CD14-positive monocyte (primary cell): ENCODE results near the gene FAM83F. TPM values are rescaled to one million over a fixed set of nuclear protein-coding genes. Genes with fewer than 3 reads are reported as not detected.

Source experiments
- DNase-seq, 3 donors: peaks; one replicate each; pipeline ENCODE4 v3.0.0-alpha.2; 2011 to 2022
- H2AFZ ChIP-seq: 2 replicates; pipeline ENCODE4 v1.6.0; 2012; ENCODE audit warnings: mild to moderate bottlenecking, low read depth, low read length, inconsistent platforms; ENCODE audit not compliant: insufficient read depth, poor library complexity, severe bottlenecking
- H3K27ac ChIP-seq, 2 donors: 1 replicate in 1 of 2; 2 replicates in 1 of 2; pipeline ENCODE4 v1.5.1; 2012 to 2013; ENCODE audit warnings: low read length in 2 of 2, control low read depth in 1 of 2, inconsistent platforms in 1 of 2, low read depth in 1 of 2, mild to moderate bottlenecking in 1 of 2
- H3K27me3 ChIP-seq, 2 donors: one replicate each; pipeline versions ENCODE4 v1.6.0 to v1.6.1; 2011 to 2013; ENCODE audit warnings: low read length in 2 of 2; ENCODE audit not compliant: control insufficient read depth in 2 of 2, insufficient read depth in 2 of 2
- H3K36me3 ChIP-seq, 2 donors: replicated peaks in 1 of 2; 1 replicate in 1 of 2; 2 replicates in 1 of 2; pipeline versions ENCODE4 v1.5.1 to v1.6.1; 2012 to 2013; ENCODE audit warnings: low read length in 2 of 2, control low read depth in 1 of 2, inconsistent platforms in 1 of 2, mild to moderate bottlenecking in 1 of 2; ENCODE audit not compliant: insufficient read depth in 2 of 2, control insufficient read depth in 1 of 2
- H3K4me1 ChIP-seq, 2 donors: 1 replicate in 1 of 2; 2 replicates in 1 of 2; pipeline versions ENCODE4 v1.5.1 to v1.6.1; 2012 to 2013; ENCODE audit warnings: low read length in 2 of 2, control low read depth in 1 of 2, inconsistent platforms in 1 of 2, mild to moderate bottlenecking in 1 of 2, moderate library complexity in 1 of 2; ENCODE audit not compliant: insufficient read depth in 2 of 2, control insufficient read depth in 1 of 2
- H3K4me2 ChIP-seq: replicated peaks from 2 replicates; pipeline ENCODE3; 2012; ENCODE audit warnings: low read length, moderate library complexity, mild to moderate bottlenecking; ENCODE audit not compliant: poor library complexity, severe bottlenecking; ENCODE audit errors: extremely low read depth
- H3K4me3 ChIP-seq, 3 experiments: fragments of 200-600 bp in 1 of 3; sonication (generic) in 1 of 3; replicated peaks in 1 of 3; 1 replicate in 2 of 3; 2 replicates in 1 of 3; pipeline ENCODE4 v1.5.1; 2011 to 2013; ENCODE audit warnings: low read length in 3 of 3, mild to moderate bottlenecking in 3 of 3, control low read depth in 2 of 3, low read depth in 2 of 3, inconsistent platforms in 1 of 3, moderate library complexity in 1 of 3
- H3K79me2 ChIP-seq: 2 replicates; pipeline ENCODE4 v1.6.0; 2012; ENCODE audit warnings: mild to moderate bottlenecking, control low read depth, inconsistent platforms, low read length, moderate library complexity; ENCODE audit not compliant: insufficient read depth
- H3K9ac ChIP-seq: 2 replicates; pipeline ENCODE4 v1.6.0; 2017; ENCODE audit warnings: low read length, mild to moderate bottlenecking; ENCODE audit not compliant: insufficient read depth, poor library complexity, severe bottlenecking
- H3K9me3 ChIP-seq, 2 donors: replicated peaks in 1 of 2; 1 replicate in 1 of 2; 2 replicates in 1 of 2; pipeline versions ENCODE4 v1.5.1 to v1.6.1; 2012 to 2013; ENCODE audit warnings: low read length in 2 of 2, control low read depth in 1 of 2; ENCODE audit not compliant: control insufficient read depth in 1 of 2, insufficient read depth in 1 of 2
- H4K20me1 ChIP-seq: 2 replicates; pipeline ENCODE4 v1.6.0; 2012; ENCODE audit warnings: mild to moderate bottlenecking, low read length, control low read depth, moderate library complexity; ENCODE audit not compliant: insufficient read depth
- H3K27ac Mint-ChIP-seq, 7 donors: one replicate each; pipeline ENCODE4 v1.8.0; 2020; ENCODE audit warnings: mild to moderate bottlenecking in 7 of 7, mixed read lengths in 7 of 7, moderate library complexity in 6 of 7, inconsistent platforms in 2 of 7
- H3K27me3 Mint-ChIP-seq, 3 donors: one replicate each; pipeline ENCODE4 v1.8.0; 2021 to 2022; ENCODE audit warnings: low read depth in 3 of 3, mild to moderate bottlenecking in 3 of 3, mixed read lengths in 3 of 3, moderate library complexity in 3 of 3, inconsistent platforms in 1 of 3
- H3K36me3 Mint-ChIP-seq, 2 donors: one replicate each; pipeline ENCODE4 v1.8.0; 2020; ENCODE audit warnings: mixed read lengths in 2 of 2, inconsistent platforms in 1 of 2, mild to moderate bottlenecking in 1 of 2
- H3K4me1 Mint-ChIP-seq: one replicate; pipeline ENCODE4 v1.8.0; 2020; ENCODE audit warnings: mild to moderate bottlenecking, mixed read lengths
- H3K4me3 Mint-ChIP-seq, 2 donors: one replicate each; pipeline ENCODE4 v1.8.0; 2020; ENCODE audit warnings: mild to moderate bottlenecking in 2 of 2, mixed read lengths in 2 of 2, moderate library complexity in 1 of 2
- H3K9me3 Mint-ChIP-seq, 7 donors: one replicate each; pipeline ENCODE4 v1.8.0; 2020 to 2022; ENCODE audit warnings: mixed read lengths in 7 of 7, mild to moderate bottlenecking in 6 of 7, moderate library complexity in 6 of 7, inconsistent platforms in 2 of 7
- WGBS: methylation state at CpG from one replicate; pipeline ENCODE4 v1.1.5; 2013; ENCODE audit warnings: missing lambda C conversion rate; ENCODE audit not compliant: insufficient coverage; 5-methylcytosine and 5-hydroxymethylcytosine counted together
- intact Hi-C, 2 donors: fragments of 100-400 bp; cut with micrococcal nuclease; formaldehyde crosslinking; loops; one replicate each; pipeline versions ENCODE4 v1.15.0 to v1.15.1; 2023
- polyA plus RNA-seq, 3 donors: library from polyadenylated mRNA; depleted of rRNA in 1 of 3; unstranded in 2 of 3; stranded (reverse) in 1 of 3; fragments of 300-500 nt in 2 of 3; fragments of >200 nt in 1 of 3; fragmentation: Illumina TruSeq in 2 of 3; gene quantifications; 1 replicate in 2 of 3; 2 replicates in 1 of 3; pipeline ENCODE4 v1.2.3, GENCODE V29; 2012 to 2021
- TF ChIP-seq, protein P1 (sequence below): fragments of 200-600 bp; IDR thresholded peaks from one replicate; pipeline ENCODE4 v1.8.0; 2022; ENCODE audit warnings: antibody characterized with exemption, mild to moderate bottlenecking

The FAM83F gene
- polyA plus RNA-seq, 3 donors = 0.01 TPM; not detected in 2

- Histone ChIP-seq H3K9me3 (no peaks in the 10 kb centered on the region), H4K20me1 (no peaks in the 10 kb centered on the region), H3K27ac (no peak overlapping the region), H3K4me1 (no peaks in the 10 kb centered on the region), H2AFZ (no peak overlapping the region), H3K9ac (no peak overlapping the region), H3K79me2 (no peaks in the 10 kb centered on the region), H3K27me3 (no peaks in the 10 kb centered on the region), H3K4me2 (no peak overlapping the region), H3K36me3 (no peaks in the 10 kb centered on the region), H3K4me3 (no peak overlapping the region)
- Mint-ChIP-seq H3K36me3 (no peaks in the 10 kb centered on the region), H3K27me3 (peaks cover 3 to 11% (median 7%) of the 10 kb centered on the region in 3 donors), H3K27ac (no peak overlapping the region), H3K9me3 (no peaks in the 10 kb centered on the region), H3K4me3 (no peak overlapping the region), H3K4me1 (no peaks in the 10 kb centered on the region)
- intact Hi-C loops = no loop called here
- TF ChIP-seq, protein P1, sequence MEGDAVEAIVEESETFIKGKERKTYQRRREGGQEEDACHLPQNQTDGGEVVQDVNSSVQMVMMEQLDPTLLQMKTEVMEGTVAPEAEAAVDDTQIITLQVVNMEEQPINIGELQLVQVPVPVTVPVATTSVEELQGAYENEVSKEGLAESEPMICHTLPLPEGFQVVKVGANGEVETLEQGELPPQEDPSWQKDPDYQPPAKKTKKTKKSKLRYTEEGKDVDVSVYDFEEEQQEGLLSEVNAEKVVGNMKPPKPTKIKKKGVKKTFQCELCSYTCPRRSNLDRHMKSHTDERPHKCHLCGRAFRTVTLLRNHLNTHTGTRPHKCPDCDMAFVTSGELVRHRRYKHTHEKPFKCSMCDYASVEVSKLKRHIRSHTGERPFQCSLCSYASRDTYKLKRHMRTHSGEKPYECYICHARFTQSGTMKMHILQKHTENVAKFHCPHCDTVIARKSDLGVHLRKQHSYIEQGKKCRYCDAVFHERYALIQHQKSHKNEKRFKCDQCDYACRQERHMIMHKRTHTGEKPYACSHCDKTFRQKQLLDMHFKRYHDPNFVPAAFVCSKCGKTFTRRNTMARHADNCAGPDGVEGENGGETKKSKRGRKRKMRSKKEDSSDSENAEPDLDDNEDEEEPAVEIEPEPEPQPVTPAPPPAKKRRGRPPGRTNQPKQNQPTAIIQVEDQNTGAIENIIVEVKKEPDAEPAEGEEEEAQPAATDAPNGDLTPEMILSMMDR = no peak
- no peak for DNase-seq
- WGBS = 93% methylated on average over 6 of the region's 7 CpGs
These were observed 31.9 kb downstream of the FAM83F start for GRCh38 chr22:40026641-40027040.

GRCh38 chr22:40027191-40028097 lies 32.7 kb downstream of the FAM83F start:
- no peak for DNase-seq
- Mint-ChIP-seq H3K4me3 (no peak overlapping the region), H3K27ac (no peak overlapping the region), H3K4me1 (no peaks in the 10 kb centered on the region), H3K9me3 (no peaks in the 10 kb centered on the region), H3K36me3 (no peaks in the 10 kb centered on the region), H3K27me3 (peaks cover 3 to 10% (median 7%) of the 10 kb centered on the region in 3 donors)
- Histone ChIP-seq H3K9ac (no peak overlapping the region), H3K27me3 (no peaks in the 10 kb centered on the region), H3K79me2 (no peaks in the 10 kb centered on the region), H3K4me2 (no peak overlapping the region), H4K20me1 (no peaks in the 10 kb centered on the region), H3K4me1 (no peaks in the 10 kb centered on the region), H2AFZ (no peak overlapping the region), H3K4me3 (no peak overlapping the region), H3K36me3 (no peaks in the 10 kb centered on the region), H3K9me3 (no peaks in the 10 kb centered on the region), H3K27ac (no peak overlapping the region)
- WGBS = 94% methylated on average over 14 of the region's 21 CpGs
- TF ChIP-seq, protein P1 = no peak
- intact Hi-C loops = no loop called here
